AG04449 (cell line): Measurements from ENCODE around the gene MYO7A.
A peak's percentile ranks its signal among the peaks of the same experiment; 100 is the strongest.

Experiments
- CTCF ChIA-PET: fragments of 350-600 bp; formaldehyde crosslinking; extraction: SDS; loops from one replicate; lab custom pipeline; 2021; ENCODE audit warnings: antibody characterized with exemption; lab: Yijun Ruan, JAX
- POLR2A ChIA-PET: fragments of 400-600, 350-600 bp; formaldehyde crosslinking; extraction: SDS; loops from one replicate; lab custom pipeline; 2020; ENCODE audit warnings: antibody characterized with exemption, inconsistent platforms; lab: Yijun Ruan, JAX
- DNase-seq: peaks from one replicate; pipeline ENCODE4 v3.0.0-alpha.2; 2010; ENCODE audit warnings: low read depth, low spot score
- H3K4me3 ChIP-seq: 2 replicates; pipeline ENCODE4 v1.5.1; 2011; ENCODE audit warnings: low read depth, mild to moderate bottlenecking, control low read depth, low read length
- CTCF ChIP-seq: IDR thresholded peaks from one replicate; pipeline ENCODE4 v1.5.1; 2011; ENCODE audit warnings: mild to moderate bottlenecking, moderate library complexity, low read length, control low read depth, inconsistent platforms; ENCODE audit not compliant: insufficient read depth; ENCODE audit errors: missing control alignments

The MYO7A gene

GRCh38 chr11:77107950-77108349 lies 20.1 kb upstream of the MYO7A start:
- DNase-seq = peak; percentile 65
- POLR2A ChIA-PET = no interaction called here
- CTCF ChIA-PET = interaction anchor here (0.8 to 17.5 kb wide), 10 partner anchors 10 to 441 kb away, joined by 3 to 273 read pairs (median 7); partner anchors contain the start of genes CAPN5 and MYO7A
- TF ChIP-seq CTCF = no peak
- H3K4me3 ChIP-seq = no peak overlapping the region; the same call in 1 of the 2 replicates

GRCh38 chr11:77108436-77108835 lies 19.6 kb upstream of the MYO7A start:
- no peak for DNase-seq
- POLR2A ChIA-PET = no interaction called here
- CTCF ChIA-PET = interaction anchor here (0.7 to 17.5 kb wide), 6 partner anchors 17 to 80 kb away, joined by 3 to 273 read pairs (median 12); partner anchors contain the start of gene MYO7A
- H3K4me3 ChIP-seq = no peak overlapping the region; the same call in 1 of the 2 replicates
- no peak for TF ChIP-seq CTCF

- ChIA-PET POLR2A (no interaction called here), CTCF (interaction anchor here (0.7 to 17.5 kb wide), 9 partner anchors 7 to 447 kb away, joined by 3 to 273 read pairs (median 6); partner anchors contain the start of genes CAPN5, MYO7A and OMP)
- no peak for DNase-seq
- TF ChIP-seq CTCF = no peak
- no peak overlapping the region for H3K4me3 ChIP-seq
Observed at GRCh38 chr11:77109236-77110019, 18.6 kb upstream of the MYO7A start.

GRCh38 chr11:77110836-77111235 lies 17.2 kb upstream of the MYO7A start:
- POLR2A ChIA-PET = no interaction called here

GRCh38 chr11:77111277-77111676 lies 16.8 kb upstream of the MYO7A start:
- ChIA-PET CTCF (interaction anchor here (0.7 to 17.5 kb wide), 10 partner anchors 9 to 508 kb away, joined by 3 to 273 read pairs (median 9); partner anchors contain the start of genes MYO7A and OMP), POLR2A (no interaction called here)
- DNase-seq = no peak
- no peak for TF ChIP-seq CTCF
- no peak overlapping the region for H3K4me3 ChIP-seq

More at GRCh38 chr11:77110836-77111235, 17.2 kb upstream of the MYO7A start:
- TF ChIP-seq CTCF = no peak
- CTCF ChIA-PET = interaction anchor here (0.7 to 17.5 kb wide), 12 partner anchors 9 to 509 kb away, joined by 3 to 273 read pairs (median 5); partner anchors contain the start of genes CAPN5, MYO7A and OMP
- DNase-seq = no peak
- no peak overlapping the region for H3K4me3 ChIP-seq

- no peak for DNase-seq
- ChIA-PET POLR2A (no interaction called here), CTCF (interaction anchor here (0.6 to 17.5 kb wide), 12 partner anchors 7 to 508 kb away, joined by 3 to 273 read pairs (median 9); partner anchors contain the start of genes MYO7A and OMP)
- H3K4me3 ChIP-seq = no peak overlapping the region
- TF ChIP-seq CTCF = no peak
Observed at GRCh38 chr11:77111946-77112345, 16.1 kb upstream of the MYO7A start.
